Measurements from ENCODE around the gene FGFBP3. TPM values are rescaled to one million over a fixed set of nuclear protein-coding genes. Genes with fewer than 3 reads are reported as not detected.

The FGFBP3 gene
- polyA plus RNA-seq, 1 of the 3 experiments (the other 2 are of a cell fraction) = 1.3 TPM

- TF ChIP-seq, protein P1, sequence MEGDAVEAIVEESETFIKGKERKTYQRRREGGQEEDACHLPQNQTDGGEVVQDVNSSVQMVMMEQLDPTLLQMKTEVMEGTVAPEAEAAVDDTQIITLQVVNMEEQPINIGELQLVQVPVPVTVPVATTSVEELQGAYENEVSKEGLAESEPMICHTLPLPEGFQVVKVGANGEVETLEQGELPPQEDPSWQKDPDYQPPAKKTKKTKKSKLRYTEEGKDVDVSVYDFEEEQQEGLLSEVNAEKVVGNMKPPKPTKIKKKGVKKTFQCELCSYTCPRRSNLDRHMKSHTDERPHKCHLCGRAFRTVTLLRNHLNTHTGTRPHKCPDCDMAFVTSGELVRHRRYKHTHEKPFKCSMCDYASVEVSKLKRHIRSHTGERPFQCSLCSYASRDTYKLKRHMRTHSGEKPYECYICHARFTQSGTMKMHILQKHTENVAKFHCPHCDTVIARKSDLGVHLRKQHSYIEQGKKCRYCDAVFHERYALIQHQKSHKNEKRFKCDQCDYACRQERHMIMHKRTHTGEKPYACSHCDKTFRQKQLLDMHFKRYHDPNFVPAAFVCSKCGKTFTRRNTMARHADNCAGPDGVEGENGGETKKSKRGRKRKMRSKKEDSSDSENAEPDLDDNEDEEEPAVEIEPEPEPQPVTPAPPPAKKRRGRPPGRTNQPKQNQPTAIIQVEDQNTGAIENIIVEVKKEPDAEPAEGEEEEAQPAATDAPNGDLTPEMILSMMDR (IDR thresholded peaks at IDR 0.05) = no peak
Measured at GRCh38 chr10:91907033-91907594, 2.2 kb downstream of the FGFBP3 start (continued).

DNA sequence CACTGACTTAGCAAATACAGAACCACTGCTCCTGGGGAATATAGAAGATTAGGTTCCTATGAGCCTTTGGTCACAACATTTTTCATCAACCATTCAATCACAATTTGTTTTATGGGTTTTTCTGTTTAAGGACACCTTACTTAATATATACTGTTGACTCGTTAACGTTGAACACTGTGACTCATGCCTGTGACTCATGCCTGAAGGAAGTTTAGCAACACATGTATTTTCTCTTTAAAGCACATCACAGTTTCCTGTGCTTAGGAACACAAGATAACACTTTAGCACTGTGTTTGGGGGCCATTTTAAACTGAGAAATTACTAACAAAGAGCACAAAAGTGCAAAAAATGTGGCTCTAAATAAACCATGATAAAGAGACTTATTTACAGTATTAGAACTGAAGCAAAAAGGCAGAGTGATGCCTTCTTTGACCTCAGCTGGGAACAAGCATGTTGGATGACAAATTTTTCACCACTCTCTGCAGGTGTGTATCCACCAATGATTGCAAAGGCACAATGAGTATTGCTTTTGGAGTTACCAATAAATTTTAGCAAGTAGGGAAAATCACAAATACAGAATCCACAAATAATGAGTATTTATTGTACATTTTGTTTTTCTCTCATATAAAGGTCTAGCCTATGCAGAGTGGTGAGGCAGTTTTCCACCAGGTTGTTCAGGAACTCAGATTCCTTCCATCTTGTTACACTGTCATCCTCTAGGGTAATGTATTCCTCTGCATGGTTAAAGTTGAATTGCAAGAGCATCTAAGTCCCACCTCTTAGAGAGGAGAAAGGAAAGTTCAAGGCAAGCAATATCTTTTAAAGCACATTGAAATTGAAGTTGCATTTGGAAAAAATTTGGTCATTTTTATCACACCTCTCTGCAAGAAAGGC, 7.3 kb downstream of the FGFBP3 start:
- H3F3A ChIP-seq (replicated peaks; ENCODE audit: insufficient read depth) = peaks cover 18% of the 10 kb centered on the region
- TF ChIP-seq POLR2AphosphoS5 (IDR thresholded peaks at IDR 0.05; ENCODE audit: low read depth, low read length) (peak; percentile 53; the same call in 1 of the 2 replicates), PBX3 (IDR thresholded peaks at IDR 0.05) (peak; percentile 44; the same call in 1 of the 2 replicates), JUND (IDR thresholded peaks at IDR 0.05) (peak; percentile 96), TCF12 (IDR thresholded peaks at IDR 0.05) (peak; percentile 70), EP300 (IDR thresholded peaks at IDR 0.05; ENCODE audit: borderline replicate concordance in 1 of 2, low read depth in 1 of 2, low read length in 1 of 2) (0 out of 4 replicates have a peak, but pooled peaks of 1 of the 2 experiments have one; percentile 17), GATA2 (CRISPR knock-in tag; IDR thresholded peaks at IDR 0.05) (no peak), RCOR1 (IDR thresholded peaks at IDR 0.05; ENCODE audit: low read length) (no peak), FOSL2 (IDR thresholded peaks at IDR 0.05; ENCODE audit: borderline replicate concordance, low read depth) (peak; percentile 98)
- TF ChIP-seq, protein P2, sequence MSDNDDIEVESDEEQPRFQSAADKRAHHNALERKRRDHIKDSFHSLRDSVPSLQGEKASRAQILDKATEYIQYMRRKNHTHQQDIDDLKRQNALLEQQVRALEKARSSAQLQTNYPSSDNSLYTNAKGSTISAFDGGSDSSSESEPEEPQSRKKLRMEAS (IDR thresholded peaks at IDR 0.05; ENCODE audit: low read depth) = peak; percentile 71
- TF ChIP-seq, protein P3, sequence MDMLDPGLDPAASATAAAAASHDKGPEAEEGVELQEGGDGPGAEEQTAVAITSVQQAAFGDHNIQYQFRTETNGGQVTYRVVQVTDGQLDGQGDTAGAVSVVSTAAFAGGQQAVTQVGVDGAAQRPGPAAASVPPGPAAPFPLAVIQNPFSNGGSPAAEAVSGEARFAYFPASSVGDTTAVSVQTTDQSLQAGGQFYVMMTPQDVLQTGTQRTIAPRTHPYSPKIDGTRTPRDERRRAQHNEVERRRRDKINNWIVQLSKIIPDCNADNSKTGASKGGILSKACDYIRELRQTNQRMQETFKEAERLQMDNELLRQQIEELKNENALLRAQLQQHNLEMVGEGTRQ (IDR thresholded peaks at IDR 0.05; ENCODE audit: borderline replicate concordance, low read depth, low read length) = no peak
- no peak for DNase-seq
- no peaks in the 10 kb centered on the region for H3K9me2 ChIP-seq
- no peaks in the 10 kb centered on the region for H4K20me1 ChIP-seq (ENCODE audit: insufficient read depth)
- no peak overlapping the region for H3K9ac ChIP-seq
- H2AFZ ChIP-seq (ENCODE audit: low read depth) = peak overlapping the region; percentile 89
- ChIA-PET POLR2A (no interaction called here), CTCF (interaction anchor here (1.8 kb wide), 1 partner anchor 11 kb away, joined by 5 read pairs; no protein-coding TSS in a partner anchor)
- H3K79me2 ChIP-seq (ENCODE audit: insufficient read depth) = no peaks in the 10 kb centered on the region
- 0 out of 4 replicates have a peak overlapping the region, but pooled peaks of 1 of the 2 experiments have one; percentile 13 for H3K4me3 ChIP-seq (ENCODE audit: low read depth in 2 of 2, low read length in 1 of 2)
- no peaks in the 10 kb centered on the region for H3K9me3 ChIP-seq
- H3K4me1 ChIP-seq (ENCODE audit: control insufficient read depth in 1 of 2, insufficient read depth in 2 of 2, low read depth in 1 of 2, low read length in 1 of 2) = peaks cover 0 to 18% of the 10 kb centered on the region in 2 experiments; a peak in 2 of 4 replicates
- H3K27me3 ChIP-seq (ENCODE audit: insufficient read depth) = no peaks in the 10 kb centered on the region
- H3K27ac ChIP-seq (ENCODE audit: low read depth in 2 of 2, low read length in 1 of 2) = peak overlapping the region in 1 of 2 experiments; percentile 73; a peak in 3 of 4 replicates
- peak overlapping the region; percentile 53; the same call in 1 of the 2 replicates for H3K4me2 ChIP-seq
- H3K36me3 ChIP-seq (replicated peaks in 1 of 2; ENCODE audit: control insufficient read depth in 1 of 2, insufficient read depth in 2 of 2, low read length in 1 of 2) = peaks cover 0 to 3% of the 10 kb centered on the region in 2 experiments
- WGBS (ENCODE audit: low lambda C conversion rate) = 0% methylated on average over 2 of the region's 2 CpGs

Measured in SK-N-SH (cell line).